WI38 (cell line): Measurements from ENCODE around the gene TOMM7.

Experiments used
- H3K4me3 ChIP-seq: 2 replicates; pipeline ENCODE4 v1.5.1; 2011; ENCODE audit warnings: low read depth, mild to moderate bottlenecking, control low read depth, low read length
- TF ChIP-seq, protein P1 (sequence below): IDR thresholded peaks from 2 replicates; pipeline ENCODE4 v1.5.1; 2012; ENCODE audit warnings: low read depth, mild to moderate bottlenecking, control low read depth, low read length

TOMM7 gene

DNA sequence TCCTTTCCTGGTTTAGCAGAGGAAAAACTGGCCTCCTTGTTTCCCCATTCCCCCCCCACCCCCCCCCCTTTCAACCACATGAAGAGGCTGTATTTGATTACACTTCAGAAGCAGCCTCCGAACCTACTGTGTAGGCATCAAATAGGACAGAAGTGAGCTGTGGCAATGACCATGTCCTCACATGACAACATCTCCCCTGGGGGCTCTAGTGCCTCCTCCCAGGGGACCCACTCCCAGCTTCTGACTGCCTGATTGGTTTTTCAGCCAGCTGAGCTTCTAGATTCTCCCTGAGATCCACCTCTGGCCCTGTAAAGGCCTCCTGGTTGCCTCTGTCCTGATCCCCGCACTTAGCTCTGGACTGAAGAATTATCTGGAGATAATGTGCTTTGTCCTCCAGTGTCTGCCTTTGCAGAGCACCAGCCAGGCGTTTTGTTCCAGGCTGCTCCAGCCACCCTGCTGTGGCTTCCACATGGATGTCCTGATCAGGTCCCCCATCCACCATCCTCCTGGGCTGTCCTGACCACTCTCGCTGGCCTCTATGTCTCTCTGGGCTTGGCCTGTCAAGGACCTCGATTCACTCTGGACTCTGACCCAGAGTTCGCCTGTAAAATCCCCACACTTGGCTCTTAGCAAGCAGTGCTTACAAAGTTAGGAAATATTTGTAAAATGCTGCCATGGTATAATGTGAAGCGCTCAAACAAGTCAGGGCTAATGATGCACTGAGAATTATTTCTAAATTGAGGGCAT is 42.4 kb upstream of the TOMM7 start:
- H3K4me3 ChIP-seq, result no peak overlapping the region
- TF ChIP-seq, protein P1, sequence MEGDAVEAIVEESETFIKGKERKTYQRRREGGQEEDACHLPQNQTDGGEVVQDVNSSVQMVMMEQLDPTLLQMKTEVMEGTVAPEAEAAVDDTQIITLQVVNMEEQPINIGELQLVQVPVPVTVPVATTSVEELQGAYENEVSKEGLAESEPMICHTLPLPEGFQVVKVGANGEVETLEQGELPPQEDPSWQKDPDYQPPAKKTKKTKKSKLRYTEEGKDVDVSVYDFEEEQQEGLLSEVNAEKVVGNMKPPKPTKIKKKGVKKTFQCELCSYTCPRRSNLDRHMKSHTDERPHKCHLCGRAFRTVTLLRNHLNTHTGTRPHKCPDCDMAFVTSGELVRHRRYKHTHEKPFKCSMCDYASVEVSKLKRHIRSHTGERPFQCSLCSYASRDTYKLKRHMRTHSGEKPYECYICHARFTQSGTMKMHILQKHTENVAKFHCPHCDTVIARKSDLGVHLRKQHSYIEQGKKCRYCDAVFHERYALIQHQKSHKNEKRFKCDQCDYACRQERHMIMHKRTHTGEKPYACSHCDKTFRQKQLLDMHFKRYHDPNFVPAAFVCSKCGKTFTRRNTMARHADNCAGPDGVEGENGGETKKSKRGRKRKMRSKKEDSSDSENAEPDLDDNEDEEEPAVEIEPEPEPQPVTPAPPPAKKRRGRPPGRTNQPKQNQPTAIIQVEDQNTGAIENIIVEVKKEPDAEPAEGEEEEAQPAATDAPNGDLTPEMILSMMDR, result no peak

DNA sequence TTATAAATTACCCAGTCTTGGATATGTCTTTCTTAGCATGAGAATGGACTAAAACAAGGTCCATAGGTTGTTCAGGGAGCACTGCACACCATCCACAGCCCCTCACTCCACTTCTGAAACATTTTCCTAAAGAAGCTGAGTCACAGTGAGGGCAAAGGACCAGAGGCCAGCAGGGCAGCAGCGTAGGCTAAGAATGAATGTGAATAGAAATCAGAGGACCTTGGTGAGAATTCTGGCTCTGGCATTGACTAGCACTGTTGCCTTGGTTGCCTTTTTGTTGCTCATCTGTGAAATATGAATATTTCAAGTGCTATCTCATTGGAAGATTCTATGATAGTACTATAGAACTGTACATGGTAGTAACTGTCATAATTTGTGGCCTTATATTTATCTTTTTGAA is 41.7 kb upstream of the TOMM7 start:
- no peak overlapping the region for H3K4me3 ChIP-seq
- TF ChIP-seq, protein P1, result no peak

DNA sequence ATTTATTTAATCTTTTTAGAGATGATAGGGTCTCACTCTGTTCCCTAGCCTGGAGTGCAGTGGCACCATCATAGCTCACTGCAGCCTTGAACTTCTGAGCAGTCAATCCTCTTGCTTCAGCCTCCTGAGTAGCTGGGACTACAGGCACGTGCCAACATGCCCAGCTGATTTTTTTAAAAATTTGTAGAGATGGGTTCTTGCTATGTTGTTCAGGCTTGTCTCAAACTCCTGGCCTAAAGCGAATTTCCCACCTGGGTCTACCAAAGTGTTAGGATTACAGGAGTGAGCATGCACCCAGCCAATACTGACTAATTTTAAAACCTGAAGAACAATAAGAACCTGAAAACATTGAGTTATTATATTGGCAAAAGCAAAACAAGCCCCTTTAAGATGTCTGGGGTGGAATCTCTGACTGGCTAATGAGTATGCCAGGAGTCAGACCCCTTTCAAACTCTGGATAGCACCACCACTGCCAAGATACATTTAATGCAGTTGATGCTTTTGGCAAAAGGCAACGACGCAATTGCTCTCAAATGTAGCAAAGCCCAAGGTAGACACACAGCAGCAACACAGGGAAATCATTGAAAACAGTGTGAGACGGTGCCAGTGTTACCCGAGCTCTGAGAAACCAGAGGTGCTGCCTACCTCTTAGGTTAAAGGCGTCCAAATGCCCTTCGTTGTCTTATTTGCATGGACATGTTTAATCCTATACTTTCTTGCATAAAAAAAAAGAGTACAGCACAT is 40.7 kb upstream of the TOMM7 start:
- TF ChIP-seq, protein P1, result no peak
- no peak overlapping the region for H3K4me3 ChIP-seq

DNA sequence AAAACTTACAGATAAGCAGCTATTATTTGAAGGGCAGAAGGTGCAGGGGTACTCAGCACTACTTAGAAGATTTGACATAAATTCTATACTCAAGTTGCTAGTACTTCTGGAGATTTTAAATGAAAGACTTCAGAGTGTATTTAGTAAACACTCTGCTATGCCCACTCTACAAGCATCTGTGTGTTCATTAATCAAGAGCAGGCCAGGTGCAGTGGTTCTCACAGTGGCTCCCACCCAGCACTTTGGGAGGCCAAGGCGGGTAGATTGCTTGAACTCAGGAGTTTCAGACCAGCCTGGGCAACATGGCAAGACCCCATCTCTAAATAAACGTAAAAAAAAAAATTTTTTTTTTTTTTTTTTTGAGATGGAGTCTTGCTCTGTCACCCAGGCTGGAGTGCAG is 38.9 kb upstream of the TOMM7 start:
- H3K4me3 ChIP-seq, result no peak overlapping the region
- TF ChIP-seq, protein P1, result no peak

DNA sequence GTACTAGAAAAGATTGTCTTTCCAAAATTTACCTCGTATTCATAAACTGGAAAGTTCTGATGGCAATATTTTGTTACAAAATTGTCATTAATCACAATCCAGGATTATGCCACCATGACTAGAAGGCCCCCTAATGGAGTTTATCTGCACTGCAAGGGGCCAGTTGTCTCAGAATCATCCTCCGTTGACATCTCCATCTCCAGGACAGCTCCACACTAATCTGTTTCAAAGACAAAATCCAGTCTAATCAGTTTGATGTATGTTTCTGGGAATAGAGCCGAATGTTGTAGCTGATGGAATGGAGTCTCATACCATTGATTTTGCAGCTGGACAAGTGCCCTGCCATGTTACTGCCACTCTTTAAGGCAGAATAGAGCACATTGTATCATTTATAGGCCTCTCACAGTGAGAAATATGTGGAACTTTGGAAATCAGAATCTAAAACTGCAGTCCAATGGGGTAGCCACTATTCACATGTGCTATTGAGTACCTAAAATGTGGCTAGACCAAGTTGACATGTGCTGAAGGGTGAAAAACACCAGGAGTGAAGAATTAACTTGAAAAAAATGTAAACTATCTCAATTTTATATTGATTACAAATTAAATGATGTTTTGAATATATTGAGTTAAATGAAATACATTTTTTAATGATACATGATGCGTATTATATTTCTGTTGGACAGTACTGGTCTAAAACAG is 38.3 kb upstream of the TOMM7 start:
- TF ChIP-seq, protein P1, result peak; percentile 62
- H3K4me3 ChIP-seq, result no peak overlapping the region

DNA sequence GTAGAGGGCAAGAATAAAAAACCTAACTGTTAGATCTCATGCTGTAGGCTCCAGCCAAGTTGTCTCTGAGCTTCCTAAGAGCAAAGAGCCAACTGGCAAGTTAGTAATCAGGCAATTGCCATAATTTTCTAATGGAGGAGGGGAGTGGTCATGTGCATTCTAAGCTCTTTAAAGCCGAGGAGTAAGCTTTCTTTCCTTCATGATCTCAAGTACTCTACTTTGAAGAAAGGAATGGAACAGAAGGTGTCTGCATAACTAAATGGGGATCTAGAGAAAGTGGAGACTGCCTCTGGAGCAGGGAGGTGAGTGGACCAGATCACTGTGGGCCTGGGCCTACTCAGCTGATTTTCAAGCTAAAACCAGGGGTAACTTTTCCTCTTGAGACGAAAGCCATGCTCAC is 37.7 kb upstream of the TOMM7 start:
- TF ChIP-seq, protein P1, result no peak
- no peak overlapping the region for H3K4me3 ChIP-seq
